DMS 273 (cell line): ENCODE measurements around the gene RPTOR.
A peak's percentile ranks its signal among the peaks of the same experiment; 100 is the strongest.

Experiments
- DNase-seq: peaks from one replicate; lab custom pipeline; 2025; ENCODE audit not compliant: unreplicated experiment; lab: John Stamatoyannopoulos, UW

RPTOR gene

DNA sequence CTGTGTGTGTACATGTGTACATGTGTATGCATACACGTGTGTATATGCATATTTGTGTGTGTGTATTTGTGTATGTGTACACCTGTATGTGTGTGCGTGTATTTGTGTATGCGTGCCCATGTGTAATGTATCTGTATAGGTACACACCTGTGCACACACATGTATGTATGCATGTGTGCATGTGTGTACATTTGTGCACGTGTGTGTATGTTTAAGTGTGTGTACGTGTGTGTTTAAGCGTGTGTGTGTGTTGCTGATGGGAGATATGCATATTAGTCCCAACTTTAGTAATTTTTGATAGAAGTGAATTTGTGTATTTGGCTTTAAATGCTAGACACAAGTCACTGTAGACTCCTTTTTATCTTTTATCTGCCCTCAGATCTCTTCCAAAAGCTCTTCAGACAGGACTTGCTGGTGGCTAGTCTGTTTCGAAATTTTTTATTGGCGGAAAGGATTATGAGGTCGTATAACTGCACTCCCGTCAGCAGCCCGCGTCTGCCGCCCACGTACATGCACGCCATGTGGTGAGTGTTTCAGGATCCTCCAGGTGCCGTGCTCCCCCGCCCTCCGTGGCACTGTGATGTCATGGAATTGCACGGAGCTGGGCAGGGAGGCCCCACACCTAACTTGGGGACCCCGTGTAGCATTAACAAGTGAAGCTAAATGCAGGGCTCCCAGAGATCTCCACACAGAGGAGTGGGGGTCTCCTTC, 278.2 kb downstream of the RPTOR start:
- no peak for DNase-seq

DNA sequence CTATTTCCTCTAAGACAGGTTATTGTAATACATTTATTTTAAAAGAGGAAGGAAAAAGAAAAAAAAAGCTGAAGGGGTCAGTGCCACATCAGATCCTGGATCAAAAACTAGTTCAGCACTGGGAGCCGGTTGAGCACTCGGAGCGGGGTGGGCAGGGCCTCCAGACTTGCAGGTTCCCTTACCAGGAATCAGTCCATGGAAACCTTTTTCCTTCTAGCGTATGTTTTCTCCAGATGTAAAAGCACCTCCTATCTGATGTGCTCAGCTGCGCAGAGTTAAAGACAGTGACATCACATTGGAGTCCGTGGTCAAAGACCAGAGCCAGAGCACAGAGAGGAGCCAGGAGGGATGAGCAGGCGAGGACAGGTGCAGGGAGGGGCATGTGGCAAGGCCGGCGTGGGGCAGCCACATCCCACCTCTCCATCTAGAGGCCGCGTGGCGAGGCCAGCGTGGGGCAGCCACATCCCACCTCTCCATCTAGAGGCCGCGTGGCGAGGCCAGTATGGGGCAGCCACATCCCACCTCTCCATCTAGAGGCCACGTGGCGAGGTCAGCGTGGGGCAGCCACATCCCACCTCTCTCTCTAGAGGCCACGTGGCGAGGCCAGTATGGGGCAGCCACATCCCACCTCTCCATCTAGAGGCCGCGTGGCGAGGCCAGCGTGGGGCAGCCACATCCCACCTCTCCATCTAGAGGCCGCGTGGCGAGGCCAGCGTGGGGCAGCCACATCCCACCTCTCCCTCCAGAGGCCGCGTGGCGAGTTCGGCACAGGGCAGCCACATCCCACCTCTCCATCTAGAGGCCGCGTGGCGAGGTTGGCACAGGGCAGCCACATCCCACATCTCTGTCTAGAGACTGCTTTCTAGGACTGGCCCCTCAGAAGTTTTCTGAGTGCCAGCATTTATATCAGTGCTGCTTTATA, 280.2 kb downstream of the RPTOR start:
- no peak for DNase-seq

DNA sequence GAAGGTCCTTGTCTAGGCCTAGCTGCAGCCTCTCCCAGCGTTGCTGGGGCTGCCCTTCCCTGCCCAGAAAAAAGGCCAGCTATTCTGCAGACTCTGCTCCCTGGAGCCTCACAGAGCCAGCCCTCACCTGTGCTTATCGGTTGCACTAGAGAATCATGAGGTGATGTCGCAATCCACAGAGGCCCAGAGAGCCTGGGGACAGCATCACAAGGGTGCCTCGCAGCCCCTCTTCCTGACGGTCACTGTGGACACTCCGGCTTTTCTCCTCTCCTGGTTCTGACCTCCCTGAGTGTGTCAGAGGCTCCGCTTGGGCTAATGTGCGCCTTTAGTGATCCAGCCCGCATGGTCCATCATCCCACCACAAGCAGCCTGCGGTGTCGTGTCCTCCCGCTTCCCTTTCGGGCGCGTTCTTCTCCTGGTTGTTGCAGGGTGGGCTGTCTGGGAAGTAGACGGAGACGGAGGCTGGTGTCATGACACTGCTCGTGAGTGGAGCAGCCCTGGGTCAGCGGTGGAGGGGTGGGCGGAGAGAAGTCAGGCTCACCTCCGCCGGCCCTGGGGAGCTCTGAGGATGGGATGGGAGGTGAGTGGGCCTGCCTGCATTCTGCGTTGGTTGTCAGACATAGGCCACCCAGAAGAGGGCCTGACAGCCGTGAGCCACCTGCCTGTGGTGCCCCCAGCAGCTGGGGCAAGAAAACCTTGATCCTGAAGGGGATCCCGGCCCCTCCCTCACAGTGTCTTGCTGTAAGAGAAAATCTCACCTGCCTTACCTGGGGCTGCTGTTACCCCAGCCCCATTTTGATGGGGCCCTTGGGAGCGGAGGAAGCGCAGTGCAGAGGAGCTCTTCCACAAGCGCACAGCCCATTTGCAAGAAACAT, 281.1 kb downstream of the RPTOR start:
- DNase-seq: no peak

DNA sequence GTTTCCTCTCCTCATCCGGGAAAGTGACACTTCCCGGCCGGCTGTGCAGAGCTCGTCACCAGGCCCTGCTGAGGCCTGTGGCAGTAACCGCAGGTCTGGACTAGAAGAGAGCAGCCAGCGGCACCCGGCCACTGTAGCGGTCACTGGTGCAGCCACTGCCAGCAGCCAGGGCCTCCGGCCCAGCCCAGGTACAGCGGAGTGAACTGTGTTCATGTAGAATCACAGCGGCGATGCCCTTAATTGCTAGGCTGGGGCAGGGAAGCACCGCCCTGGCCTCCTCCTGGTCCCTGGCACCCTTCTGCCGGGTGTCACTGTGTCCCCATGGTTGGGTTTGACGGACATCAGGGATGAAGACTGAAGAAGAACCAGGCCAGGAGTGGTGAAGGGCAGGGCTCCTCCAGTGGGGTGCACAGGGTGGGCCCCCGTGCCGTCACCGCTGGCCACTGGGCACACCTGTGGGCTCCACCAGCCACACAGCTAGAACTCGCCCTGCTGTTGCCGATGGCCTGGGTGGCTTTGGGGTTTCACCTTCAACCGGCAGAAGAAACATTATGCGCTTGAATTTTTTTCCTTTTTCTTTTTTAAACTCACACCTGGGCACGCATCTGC, 281.8 kb downstream of the RPTOR start:
- DNase-seq: no peak

DNA sequence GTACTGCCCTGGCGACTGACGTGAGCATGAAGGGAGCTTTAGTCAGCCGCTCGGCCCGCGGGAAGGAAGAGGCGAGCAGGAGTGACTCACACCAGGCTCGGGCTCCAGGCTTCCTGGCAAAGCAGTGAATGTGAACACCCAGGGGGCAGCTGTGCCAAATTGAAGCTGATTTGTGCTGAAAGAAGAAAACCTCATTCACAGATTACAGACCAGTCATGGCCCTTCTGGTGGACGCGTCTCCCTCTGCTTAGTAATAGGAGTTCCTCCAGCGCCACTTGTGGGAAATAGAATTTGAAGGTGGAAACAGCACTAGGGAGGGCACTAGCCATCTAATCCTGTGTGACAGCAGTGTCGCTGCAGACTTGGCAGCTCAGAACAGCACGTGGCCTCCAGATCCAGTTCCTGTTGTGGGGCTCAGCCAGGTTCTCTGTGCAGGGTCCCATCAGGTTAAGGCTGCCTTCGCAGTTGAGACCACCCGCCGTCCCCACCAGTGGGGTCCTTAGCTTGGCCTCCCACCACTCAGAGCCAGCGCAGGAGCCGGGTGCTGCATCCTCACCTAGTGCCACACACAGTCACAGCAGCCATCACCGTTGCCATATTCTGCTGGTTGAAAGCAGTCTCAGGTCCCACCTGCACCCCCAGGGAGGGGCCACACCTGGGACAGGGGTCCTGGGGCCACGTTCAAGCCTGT, 282.5 kb downstream of the RPTOR start:
- DNase-seq: peak; percentile 15

DNA sequence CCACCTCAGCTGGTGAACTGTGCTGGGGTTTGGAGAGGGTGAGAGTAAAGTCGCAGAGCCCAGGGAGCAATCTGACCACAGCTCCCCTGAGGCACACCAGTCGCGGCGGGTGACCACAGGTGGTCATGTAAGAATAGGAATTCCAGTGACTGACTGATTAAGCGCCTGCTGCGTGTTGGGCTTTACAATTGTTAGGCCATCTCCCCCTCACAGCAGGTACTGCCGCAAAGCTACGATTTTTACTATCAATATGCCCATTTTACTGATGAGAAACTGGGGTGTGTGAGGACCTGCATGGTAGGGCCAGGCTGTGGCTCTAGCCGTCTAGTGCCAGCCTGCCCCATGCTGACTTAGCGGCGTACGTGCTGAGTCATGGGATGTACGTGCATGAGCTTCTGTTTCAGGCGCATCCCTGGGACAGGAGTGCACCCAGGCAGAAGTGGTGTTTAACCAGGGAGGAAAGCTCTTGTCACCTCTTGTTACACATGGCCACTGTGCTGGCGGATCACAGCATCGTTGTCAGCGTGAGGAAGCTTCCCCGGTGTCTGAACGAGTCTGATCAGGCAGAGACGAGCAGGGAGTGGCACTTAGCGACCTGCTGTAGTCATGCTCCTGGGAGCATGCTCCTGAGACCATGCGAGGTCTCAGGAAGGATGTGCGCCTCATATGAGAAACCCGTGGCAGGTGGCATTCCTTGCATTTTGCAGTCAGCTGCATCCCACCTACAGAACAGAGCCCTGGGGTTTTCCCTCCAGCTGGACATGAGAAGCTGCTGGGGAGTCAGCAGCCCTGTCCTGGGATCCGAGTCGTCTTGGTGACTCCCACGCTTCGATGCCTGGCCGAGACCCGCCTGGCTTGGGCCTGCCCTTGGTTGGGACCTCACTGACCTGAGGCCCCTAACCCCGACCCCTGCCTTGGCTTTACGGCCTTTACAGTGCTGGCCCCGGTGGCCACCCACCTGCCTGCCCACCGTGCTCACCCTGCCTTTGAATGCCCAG, 283.3 kb downstream of the RPTOR start:
- no peak for DNase-seq

DNA sequence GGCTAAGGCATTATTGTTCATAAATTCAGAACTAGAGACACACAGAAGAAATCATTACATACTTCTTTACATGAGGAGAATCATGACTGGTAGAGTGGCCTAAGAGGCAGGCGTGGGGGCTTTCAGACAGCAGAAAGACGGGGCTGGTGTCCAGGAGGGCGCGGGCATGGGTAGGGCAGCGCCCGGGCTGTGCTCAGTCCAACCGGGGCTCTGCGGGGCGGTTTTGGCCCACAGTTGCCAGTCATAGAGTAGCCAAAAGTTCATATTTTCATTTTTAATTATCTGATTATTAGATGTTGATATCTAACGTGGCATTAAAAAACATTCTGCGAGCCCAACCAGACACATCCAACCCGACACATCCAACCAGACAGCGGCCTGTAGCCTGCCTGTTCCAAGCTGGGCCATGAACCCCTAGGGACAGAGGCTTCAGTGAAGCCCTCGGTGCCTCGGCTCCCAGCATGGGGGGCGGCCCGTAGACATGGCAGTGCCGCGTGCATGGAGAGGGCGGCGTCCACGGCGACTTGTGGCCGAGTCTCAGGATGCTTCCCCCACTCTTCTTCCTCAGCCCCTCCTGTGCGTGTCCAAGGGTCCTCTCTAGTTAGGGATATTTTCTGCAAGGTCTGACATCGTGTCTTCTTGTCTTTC, 284.7 kb downstream of the RPTOR start:
- DNase-seq: no peak

DNA sequence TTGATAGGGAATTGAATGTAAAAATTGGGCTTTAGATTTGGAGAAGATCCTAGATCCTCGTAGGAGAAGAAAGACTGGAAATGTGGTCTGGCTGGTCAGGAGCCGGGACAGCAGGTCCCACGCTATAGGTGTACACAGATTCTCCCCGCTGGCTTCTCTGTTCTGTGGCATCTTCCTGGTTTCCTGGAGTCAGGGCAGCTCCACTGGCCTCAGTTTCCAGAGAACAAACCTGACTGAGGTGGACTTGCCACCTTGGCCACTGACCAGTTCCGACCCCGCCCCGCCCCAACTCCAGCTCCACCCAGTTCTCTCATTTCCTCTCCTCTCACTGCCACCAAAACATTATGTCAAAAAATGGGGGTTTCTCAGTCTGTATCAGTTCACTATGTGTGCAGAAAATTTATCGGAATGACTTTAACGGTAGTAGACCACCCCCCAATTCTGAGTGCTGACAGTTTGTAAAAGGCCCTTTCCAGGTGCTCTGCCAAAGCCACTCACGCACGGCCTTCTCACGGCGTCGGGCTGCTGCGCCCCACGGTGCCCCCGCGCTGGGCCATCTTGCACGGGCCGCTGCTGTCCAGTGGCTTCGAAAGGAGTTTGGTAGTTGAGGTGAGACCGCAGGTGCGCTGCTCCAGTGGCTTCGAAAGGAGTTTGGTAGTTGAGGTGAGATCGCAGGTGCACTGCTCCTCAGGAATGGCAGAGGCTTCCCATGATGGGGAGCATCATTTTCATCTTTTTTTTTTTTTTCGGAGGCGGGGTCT, 285.6 kb downstream of the RPTOR start:
- no peak for DNase-seq

DNA sequence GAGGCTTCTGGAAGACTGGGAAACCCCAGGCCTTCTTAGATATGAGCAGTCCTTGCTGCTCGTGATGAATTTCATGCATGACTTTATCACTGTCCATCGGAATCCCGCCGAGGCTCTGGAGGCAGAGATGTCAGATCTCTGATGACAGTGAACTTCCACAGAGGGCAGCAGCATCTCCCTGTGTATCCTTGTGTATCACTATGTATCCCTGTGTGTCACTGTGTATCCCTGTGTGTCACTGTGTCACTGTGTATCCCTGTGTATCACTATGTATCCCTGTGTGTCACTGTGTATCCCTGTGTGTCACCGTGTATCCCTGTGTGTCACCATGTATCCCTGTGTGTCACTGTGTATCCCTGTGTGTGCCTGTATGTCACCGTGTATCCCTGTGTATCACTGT, 286.9 kb downstream of the RPTOR start:
- DNase-seq: no peak

DNA sequence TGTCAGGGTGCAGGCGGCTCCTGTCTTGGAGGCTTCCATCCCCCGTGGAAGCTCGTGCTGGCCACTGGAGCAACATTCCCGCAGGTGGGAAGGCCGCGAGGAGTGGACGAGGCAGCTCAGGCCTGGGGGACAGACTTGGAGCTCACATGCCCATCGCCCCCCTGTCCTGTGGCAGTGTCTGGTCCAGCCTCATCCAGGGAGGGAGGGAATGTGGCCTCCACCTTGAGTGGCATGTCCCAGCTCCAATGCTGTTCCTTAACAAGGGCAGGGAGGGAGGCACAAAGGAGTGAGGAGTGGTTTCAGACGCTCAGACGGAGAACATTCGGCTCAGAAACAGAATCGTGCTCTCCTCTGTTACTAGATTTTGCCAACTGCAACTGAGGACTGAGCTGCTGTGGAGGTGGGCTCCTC, 287.6 kb downstream of the RPTOR start:
- DNase-seq: peak; percentile 74

DNA sequence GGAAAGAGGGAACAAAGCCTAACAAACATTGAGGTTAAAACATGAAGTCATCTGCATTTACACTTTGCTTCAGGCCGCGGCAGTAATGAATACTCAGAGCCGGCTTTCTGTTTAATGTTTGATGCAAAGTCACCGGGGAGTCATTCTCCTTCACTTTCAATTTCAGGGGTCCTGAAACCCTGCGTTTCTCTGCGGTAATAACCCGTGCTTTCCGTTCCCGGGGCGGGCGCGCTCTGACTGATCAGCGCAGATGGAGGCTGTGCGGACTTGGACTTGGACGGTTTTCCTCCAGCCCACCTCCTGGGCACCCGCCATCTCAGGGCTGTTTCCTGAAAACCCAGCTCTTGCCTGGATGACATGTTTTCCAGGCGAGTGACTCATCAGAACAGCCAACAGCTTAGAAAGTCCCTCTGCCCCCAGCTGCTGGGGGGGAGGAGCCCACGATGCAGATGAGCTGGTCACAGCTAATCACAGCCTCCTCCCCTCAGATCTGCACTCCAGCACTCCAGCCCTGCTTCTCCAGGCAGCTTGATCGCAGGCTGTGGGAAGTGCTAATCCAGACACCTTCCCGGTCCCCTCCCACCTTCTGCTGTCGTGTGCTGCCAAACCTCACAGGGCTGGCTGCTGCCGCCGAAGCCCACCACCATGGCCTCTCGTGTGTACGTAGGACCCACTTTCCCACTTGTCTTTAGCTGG, 288.4 kb downstream of the RPTOR start:
- peak; percentile 99 for DNase-seq

DNA sequence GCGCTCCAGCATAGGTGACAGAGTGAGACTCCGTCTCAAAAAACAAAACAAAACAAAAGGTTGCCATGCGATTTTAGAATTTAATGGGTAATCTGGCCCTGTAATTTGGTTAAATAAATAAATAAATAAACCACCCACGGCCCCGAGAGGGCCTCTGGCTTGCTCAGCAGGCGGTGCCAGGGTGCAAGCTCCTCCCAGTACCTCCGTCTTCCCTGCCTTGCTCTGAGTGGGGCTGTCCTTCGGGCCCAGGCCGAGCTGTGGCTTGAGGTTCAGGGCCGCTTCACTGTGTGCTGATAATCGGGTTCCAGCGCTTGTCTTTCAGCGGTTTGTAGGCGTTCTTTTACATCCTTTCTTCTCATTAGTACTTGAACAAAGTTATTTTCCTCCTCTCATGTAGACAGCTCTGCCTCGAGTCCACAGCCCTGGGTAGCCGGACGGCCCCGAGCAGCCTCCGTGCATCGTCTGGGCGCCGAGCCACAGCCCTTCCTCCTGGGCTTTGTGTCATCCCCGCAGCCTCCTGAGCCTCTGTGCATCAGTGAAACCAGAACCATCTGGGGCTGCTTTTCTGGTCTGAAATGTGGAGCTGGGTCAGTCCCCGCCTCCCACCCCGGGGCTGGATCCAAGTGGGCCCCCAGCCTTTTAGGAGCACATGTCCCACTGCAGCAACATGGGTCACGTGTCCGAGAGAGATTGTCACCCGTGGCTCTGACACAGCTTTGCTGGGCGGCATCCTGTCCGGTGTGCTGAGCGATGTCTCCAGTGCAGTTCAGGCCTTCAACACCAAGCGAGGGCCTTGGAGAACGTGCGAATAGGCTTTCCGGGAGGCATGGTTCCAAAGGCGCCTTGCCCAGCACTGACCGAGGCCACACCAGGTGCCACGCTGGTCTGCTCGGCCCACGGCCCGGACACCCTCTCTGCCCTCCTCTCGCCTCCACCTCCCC, 289.6 kb downstream of the RPTOR start:
- peak; percentile 80 for DNase-seq

DNA sequence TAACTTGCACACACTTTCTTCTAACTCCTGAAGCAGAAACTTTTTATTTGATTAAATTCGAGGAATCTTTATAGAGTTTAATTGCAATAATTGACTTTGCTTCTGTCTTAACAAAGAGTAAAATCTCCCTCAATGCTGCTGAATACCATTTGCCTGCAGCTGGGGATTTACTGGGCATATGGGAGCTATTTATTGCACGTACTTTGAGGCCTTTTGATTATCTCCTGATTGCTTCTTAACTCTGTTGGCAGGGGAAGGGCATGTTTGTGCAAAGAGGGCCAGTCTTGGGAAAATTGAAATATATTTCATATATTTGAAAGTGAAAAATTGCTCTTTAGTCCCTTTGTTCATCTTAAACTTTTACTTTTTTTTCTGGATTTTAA, 290.2 kb downstream of the RPTOR start:
- peak; percentile 53 for DNase-seq

DNA sequence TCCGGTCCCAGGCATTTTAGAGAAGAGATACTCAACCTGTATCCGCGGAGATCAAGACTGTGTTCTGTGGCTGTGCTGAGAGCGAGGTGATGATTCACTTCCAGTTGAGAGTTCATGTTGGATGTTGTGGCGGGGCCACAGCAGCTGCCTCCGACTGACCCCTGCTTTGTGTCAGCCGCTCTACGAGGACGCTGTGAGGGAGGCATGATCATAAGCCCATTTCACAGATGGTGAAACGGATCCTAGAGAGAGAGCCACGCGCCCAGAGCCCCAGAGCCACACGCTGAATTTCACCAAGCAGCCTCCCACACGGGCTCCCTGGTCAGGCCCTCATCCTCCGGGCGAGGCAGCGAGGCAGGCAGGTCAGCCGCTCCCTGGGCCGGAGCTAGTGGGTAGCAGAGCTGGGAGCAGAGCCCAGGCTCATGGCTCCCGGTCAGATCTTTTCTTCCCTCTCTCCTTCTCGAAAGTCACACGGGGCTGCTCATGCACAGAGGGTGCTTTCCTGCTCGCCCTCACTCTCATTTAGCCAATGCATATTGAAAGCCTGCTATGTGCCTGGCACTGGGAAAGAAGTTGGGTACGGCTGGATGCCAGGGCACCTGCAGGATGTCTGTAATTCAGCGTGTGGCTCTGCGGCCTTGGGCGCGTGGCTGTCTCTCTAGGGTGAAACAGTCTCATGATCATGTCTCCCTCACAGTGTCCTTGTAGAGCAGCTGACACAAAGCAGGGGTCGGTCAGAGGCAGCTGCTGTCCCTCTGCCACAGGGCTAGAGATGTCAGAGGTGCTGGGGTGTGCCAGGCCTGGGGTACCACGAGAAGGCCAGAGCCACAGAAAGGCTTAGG, 291.4 kb downstream of the RPTOR start:
- no peak for DNase-seq

DNA sequence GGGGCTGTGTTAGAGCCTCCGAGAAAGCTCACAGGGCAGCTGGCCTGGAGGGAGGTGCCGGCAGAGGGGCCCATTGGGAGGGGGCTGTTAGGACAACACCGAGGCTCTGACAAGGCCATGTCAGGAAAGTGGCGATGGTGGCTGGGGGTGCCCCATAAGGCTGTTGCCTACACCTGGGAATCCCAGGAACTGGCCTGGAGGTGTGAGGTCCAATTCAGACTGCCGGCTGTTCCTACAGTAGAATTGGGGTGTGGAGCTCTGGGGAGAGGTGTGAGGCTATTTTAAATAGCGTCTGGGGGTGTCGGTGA, 292.0 kb downstream of the RPTOR start:
- DNase-seq: no peak
